ENCODE results near the gene TBC1D24. TPM values are rescaled to one million over a fixed set of nuclear protein-coding genes. Genes with fewer than 3 reads are reported as not detected.

The TBC1D24 gene
- total RNA-seq, 4 donors from 2014 or later, result 0.59 to 21.6 (median 4.6) TPM

- DNase-seq, result no peak
- H3K27me3 ChIP-seq, result no peaks in the 10 kb centered on the region
Measured at GRCh38 chr16:2495041-2495440, 20.1 kb downstream of the TBC1D24 start.

GRCh38 chr16:2496223-2497115, 21.5 kb downstream of the TBC1D24 start:
- Histone ChIP-seq H3K4me1 (no peaks in the 10 kb centered on the region), H3K4me3 (no peak overlapping the region), H3K27me3 (no peaks in the 10 kb centered on the region), H3K9me3 (no peaks in the 10 kb centered on the region), H3K27ac (no peak overlapping the region), H3K36me3 (no peaks in the 10 kb centered on the region)
- intact Hi-C loops (cut with DNase I; ENCODE audit: low total_unique reads), result loop anchor here (10.0 kb wide), 1 partner anchor 162 kb away; no protein-coding TSS in a partner anchor
- TF ChIP-seq CTCF (IDR thresholded peaks at IDR 0.05), result no peak
- TF ChIP-seq POLR2A (IDR thresholded peaks at IDR 0.05), result no peak
- no peak for DNase-seq

More at GRCh38 chr16:2495041-2495440, 20.1 kb downstream of the TBC1D24 start:
- TF ChIP-seq POLR2A (IDR thresholded peaks at IDR 0.05), result no peak
- no peak for TF ChIP-seq CTCF (IDR thresholded peaks at IDR 0.05)
- Histone ChIP-seq H3K9me3 (no peaks in the 10 kb centered on the region), H3K36me3 (no peaks in the 10 kb centered on the region), H3K27ac (no peak overlapping the region), H3K4me3 (no peak overlapping the region), H3K4me1 (no peaks in the 10 kb centered on the region)
- intact Hi-C loops (cut with DNase I; ENCODE audit: low total_unique reads), result loop anchor here (10.0 kb wide), 1 partner anchor 160 kb away; no protein-coding TSS in a partner anchor

GRCh38 chr16:2497116-2497630, 22.2 kb downstream of the TBC1D24 start:
- Histone ChIP-seq H3K4me1 (peaks cover 0 to 7% of the 10 kb centered on the region in 2 donors), H3K36me3 (no peaks in the 10 kb centered on the region), H3K27ac (no peak overlapping the region), H3K4me3 (no peak overlapping the region), H3K27me3 (no peaks in the 10 kb centered on the region), H3K9me3 (no peaks in the 10 kb centered on the region)
- intact Hi-C loops (cut with DNase I; ENCODE audit: low total_unique reads), result loop anchor here (10.0 kb wide), 1 partner anchor 162 kb away; no protein-coding TSS in a partner anchor
- no peak for DNase-seq
- no peak for TF ChIP-seq POLR2A (IDR thresholded peaks at IDR 0.05)
- no peak for TF ChIP-seq CTCF (IDR thresholded peaks at IDR 0.05)

- H3K27me3 ChIP-seq, result no peaks in the 10 kb centered on the region
- H3K36me3 ChIP-seq, result no peaks in the 10 kb centered on the region
- H3K9me3 ChIP-seq, result no peaks in the 10 kb centered on the region
- H3K4me1 ChIP-seq, result peaks cover 0 to 14% of the 10 kb centered on the region in 2 donors
- no peak overlapping the region for H3K4me3 ChIP-seq
- no peak for DNase-seq
- intact Hi-C loops (cut with DNase I; ENCODE audit: low total_unique reads), result loop anchor here (10.0 kb wide), 1 partner anchor 163 kb away; no protein-coding TSS in a partner anchor
- TF ChIP-seq CTCF (IDR thresholded peaks at IDR 0.05), result no peak
- TF ChIP-seq POLR2A (IDR thresholded peaks at IDR 0.05), result no peak
- H3K27ac ChIP-seq, result no peak overlapping the region
Measured at GRCh38 chr16:2497695-2498484, 23.0 kb downstream of the TBC1D24 start.
